Mesenteric fat pad (tissue), 1 donor: ENCODE measurements around the gene MIER2. TPM values are rescaled to one million over a fixed set of nuclear protein-coding genes. Genes with fewer than 3 reads are reported as not detected.

ENCODE experiments used
- total RNA-seq: library from RNA; stranded (reverse); fragmentation: NEBNext Ultra II Directional; extraction: Animal tissue kit (Norgen Biotek cat#: 25700); gene quantifications from one replicate; pipeline ENCODE4 v1.2.1, GENCODE V29; 2021
- donor health status: DM: yes; HTN: yes; CAD: no.

The MIER2 gene
- total RNA-seq, 1 donor from 2014 or later = 53.5 TPM

Other genes starting within 250 kb of the MIER2 start
- not detected for gene OR4F17, start 237.7 kb downstream of the MIER2 start, total RNA-seq
- gene PLPP2, start 53.4 kb downstream of the MIER2 start, total RNA-seq = 7.9 TPM
- gene C2CD4C, start 64.4 kb upstream of the MIER2 start, total RNA-seq = 5.9 TPM
- 29.1 TPM for gene SHC2, start 116.2 kb upstream of the MIER2 start, total RNA-seq
- gene MADCAM1, start 151.7 kb upstream of the MIER2 start, total RNA-seq = 1.7 TPM
- 20.3 TPM for gene TPGS1, start 162.7 kb upstream of the MIER2 start, total RNA-seq
- 53.7 TPM for gene CDC34, start 187.0 kb upstream of the MIER2 start, total RNA-seq
- gene GZMM, start 199.3 kb upstream of the MIER2 start, total RNA-seq = 0.74 TPM
- 396 TPM for gene BSG, start 227.8 kb upstream of the MIER2 start, total RNA-seq
- 0.16 TPM for gene HCN2, start 245.1 kb upstream of the MIER2 start, total RNA-seq